Limb (tissue), 2 donors: Measurements from ENCODE around the gene MCF2.

ENCODE experiments used
- DNase-seq, 2 donors: peaks; one replicate each; pipeline ENCODE4 v3.0.0-alpha.2; 2016; ENCODE audit errors: extremely low spot score in 2 of 2

Gene MCF2

DNA sequence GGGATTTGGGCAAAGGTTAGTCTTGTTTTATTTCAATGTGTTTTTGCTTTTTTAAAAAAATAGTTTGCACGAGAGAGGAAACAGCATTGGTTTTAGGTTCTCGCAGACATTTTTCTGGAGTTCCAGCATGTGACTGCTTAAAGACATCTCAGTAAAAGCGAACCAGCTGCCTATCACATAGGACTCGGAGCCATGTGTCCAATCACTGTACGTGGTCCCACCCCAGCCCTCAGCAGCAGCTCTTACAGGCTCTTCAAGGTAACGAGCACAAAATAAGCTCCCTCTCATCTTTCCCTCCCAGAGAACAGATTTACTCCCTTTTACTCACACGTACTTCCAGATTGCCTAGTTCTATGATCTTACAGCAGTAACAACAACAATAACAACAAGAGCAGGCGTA, 68.7 kb downstream of the MCF2 start:
- no peak for DNase-seq

- DNase-seq, result no peak
Measured at GRCh38 chrX:139600105-139600504, 107.9 kb downstream of the MCF2 start.

- no peak for DNase-seq
Measured at GRCh38 chrX:139596068-139596467, 111.9 kb downstream of the MCF2 start.

GRCh38 chrX:139585613-139586012, 122.4 kb downstream of the MCF2 start:
- no peak for DNase-seq

GRCh38 chrX:139581068-139581467, 126.9 kb downstream of the MCF2 start:
- DNase-seq, result no peak

- DNase-seq, result no peak
Measured at GRCh38 chrX:139566981-139567380, 141.0 kb downstream of the MCF2 start.

- no peak for DNase-seq
Measured at GRCh38 chrX:139563251-139563650, 144.7 kb downstream of the MCF2 start.

DNA sequence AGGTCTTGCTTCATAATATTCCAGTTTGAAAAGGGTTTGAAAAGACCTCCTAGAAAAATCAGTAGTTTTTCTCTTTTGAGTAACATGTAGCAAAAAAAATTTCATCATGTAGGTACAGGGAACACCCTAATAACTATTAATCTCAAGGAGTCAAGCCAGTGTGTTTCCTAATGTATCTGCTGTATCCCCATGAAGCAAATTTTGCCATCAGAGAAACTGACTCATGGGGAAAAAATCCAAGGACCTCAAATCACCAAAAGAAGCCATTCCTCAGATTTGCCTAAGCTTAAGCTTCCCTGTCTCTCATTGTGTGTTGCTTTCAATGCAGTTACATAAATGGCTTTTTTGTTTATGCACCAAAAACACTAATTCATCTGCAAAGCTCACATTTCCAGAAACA, 147.7 kb downstream of the MCF2 start:
- no peak for DNase-seq

DNA sequence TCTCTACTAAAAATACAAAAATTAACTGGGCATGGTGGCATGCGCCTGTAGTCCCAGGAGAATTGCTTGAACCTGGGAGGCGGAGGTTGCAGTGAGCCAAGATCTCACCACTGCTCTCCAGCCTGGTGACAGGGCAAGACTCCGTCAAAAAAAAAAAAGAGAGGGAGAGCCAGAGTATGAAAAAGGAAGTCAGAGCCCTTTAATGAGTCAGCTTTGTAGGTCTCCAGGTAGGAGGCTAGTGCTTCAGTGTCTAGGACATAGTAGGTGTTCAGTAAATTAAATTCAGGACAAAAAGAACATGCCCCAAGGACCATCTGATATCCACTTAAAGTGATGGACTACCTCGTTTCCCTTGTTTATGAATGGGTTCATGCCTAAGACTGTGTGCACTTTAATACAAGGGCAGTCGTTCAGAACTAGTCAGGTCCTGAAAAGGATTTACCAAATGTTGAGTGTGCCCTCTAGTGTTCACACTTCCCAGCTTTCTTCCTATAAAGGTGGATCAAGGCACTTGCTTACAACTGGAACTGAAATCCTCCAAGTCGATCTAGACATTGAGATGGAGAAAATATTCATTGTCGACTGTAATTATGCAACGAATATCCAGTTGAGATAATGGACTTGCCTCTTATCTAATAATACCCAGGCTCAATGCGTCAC, 148.5 kb downstream of the MCF2 start:
- DNase-seq, result peak; percentile 35 to 41

GRCh38 chrX:139554991-139555675, 152.8 kb downstream of the MCF2 start:
- DNase-seq, result no peak

DNA sequence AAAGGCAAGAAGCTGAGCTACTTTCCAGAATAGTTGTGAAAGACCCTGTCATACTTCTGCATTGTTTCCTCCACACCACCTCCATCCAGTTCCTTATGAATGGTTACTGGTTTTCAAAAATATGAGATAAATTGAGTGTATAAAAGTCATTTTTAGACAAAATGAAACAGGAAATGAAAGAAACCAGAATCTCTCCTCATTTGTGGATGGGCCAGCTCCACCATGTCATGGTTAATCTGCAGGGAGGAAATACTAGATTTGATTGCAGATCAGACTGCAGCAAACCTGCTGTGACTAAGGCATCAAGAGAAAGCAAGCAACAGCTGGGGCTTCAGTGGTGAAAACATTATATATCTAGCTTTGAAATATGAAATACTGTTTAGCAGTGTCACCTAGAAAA, 153.6 kb downstream of the MCF2 start:
- DNase-seq, result no peak

GRCh38 chrX:139544591-139544990, 163.4 kb downstream of the MCF2 start:
- DNase-seq, result no peak

GRCh38 chrX:139543920-139544319, 164.0 kb downstream of the MCF2 start:
- DNase-seq, result no peak

DNA sequence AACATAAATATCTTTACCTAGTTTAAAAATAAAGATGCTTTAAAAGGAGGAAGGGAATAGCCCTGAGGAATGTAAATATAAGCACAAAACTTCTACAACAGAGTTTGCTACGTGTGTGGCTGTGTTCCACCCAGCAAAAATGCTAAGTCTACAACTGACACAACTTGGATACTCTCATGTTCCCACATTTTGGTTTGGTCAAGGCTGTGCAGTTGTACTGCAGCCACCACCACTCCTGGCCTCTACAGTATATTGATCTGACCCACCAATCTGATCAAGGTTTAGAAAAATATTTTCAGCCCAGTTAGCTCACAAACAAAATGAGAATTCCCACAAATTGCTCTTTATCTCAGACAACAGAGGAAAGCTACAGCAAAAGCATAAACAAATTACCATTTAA, 165.3 kb downstream of the MCF2 start:
- no peak for DNase-seq

- no peak for DNase-seq
Measured at GRCh38 chrX:139538907-139539790, 168.8 kb downstream of the MCF2 start.

DNA sequence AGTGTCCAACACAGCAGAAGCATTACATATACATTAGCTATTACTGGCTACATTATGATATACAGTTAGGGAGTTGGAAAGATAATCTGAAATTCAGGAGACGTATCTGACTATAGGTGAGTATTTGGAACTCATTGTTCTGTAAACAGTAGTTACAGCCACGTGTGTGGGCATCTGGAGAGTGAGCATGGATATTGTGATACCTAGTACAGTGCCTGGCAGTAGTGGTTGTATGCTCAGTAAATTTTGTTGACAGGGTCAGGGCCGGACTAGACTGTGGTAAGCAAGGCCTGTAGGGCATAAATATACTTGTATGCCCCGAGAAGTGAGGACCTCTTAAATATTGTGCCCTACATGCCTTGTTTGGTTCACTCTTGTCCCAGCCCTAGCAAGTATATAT, 174.5 kb downstream of the MCF2 start:
- no peak for DNase-seq

DNA sequence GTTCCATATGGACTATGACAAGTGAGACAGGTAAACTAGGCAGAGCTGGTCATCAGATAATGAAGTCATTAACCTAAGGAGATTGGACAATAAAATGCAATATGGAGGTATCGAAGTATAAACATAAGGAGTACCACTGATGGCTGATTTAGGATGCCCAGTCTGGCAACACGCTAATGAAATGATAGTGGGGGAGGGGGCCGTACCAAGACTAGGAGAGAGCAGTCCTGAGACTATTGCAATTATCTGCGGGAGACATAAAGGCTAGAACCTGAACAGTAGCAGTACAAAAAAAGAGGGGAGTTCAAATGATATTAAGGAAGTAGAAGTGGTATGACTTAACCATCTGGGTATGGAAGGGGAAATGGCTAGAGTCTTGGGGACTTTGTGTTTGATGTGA, 175.1 kb downstream of the MCF2 start:
- no peak for DNase-seq
